Measurements from ENCODE around the gene ATRN.
"Not testable (repeated sequence)": the region's sequence is repeated elsewhere in the genome, so short reads cannot be mapped to it uniquely, and the experiment has no call there.

ATRN gene

GRCh38 chr20:3470627-3471396 is at the start of gene ATRN:
ATRN (plus strand) TSS chr20:3471018; CDS start chr20:3471108, 90 bp downstream.
- in situ Hi-C loops (cut with MboI; ENCODE audit: low sequenced_read_pairs), result no loop called here

GRCh38 chr20:3421985-3422384 is 48.8 kb upstream of the ATRN start:
- in situ Hi-C loops (cut with MboI; ENCODE audit: low sequenced_read_pairs), result no loop called here

- in situ Hi-C loops (cut with MboI; ENCODE audit: low sequenced_read_pairs), result no loop called here
Measured at GRCh38 chr20:3423126-3423525, 47.7 kb upstream of the ATRN start.

- in situ Hi-C loops (cut with MboI; ENCODE audit: low sequenced_read_pairs), result not testable (repeated sequence)
Measured at GRCh38 chr20:3426766-3427165, 44.1 kb upstream of the ATRN start.

- in situ Hi-C loops (cut with MboI; ENCODE audit: low sequenced_read_pairs), result no loop called here
Measured at GRCh38 chr20:3430376-3431069, 40.3 kb upstream of the ATRN start.

- in situ Hi-C loops (cut with MboI; ENCODE audit: low sequenced_read_pairs), result no loop called here
Measured at GRCh38 chr20:3431109-3431508, 39.7 kb upstream of the ATRN start.

- in situ Hi-C loops (cut with MboI; ENCODE audit: low sequenced_read_pairs), result no loop called here
Measured at GRCh38 chr20:3432844-3433243, 38.0 kb upstream of the ATRN start.

- in situ Hi-C loops (cut with MboI; ENCODE audit: low sequenced_read_pairs), result no loop called here
Measured at GRCh38 chr20:3433744-3434143, 37.1 kb upstream of the ATRN start.

GRCh38 chr20:3434232-3434631 is 36.6 kb upstream of the ATRN start:
- in situ Hi-C loops (cut with MboI; ENCODE audit: low sequenced_read_pairs), result no loop called here

- in situ Hi-C loops (cut with MboI; ENCODE audit: low sequenced_read_pairs), result no loop called here
Measured at GRCh38 chr20:3436864-3437574, 33.8 kb upstream of the ATRN start.

GRCh38 chr20:3446779-3447178 is 24.0 kb upstream of the ATRN start:
- in situ Hi-C loops (cut with MboI; ENCODE audit: low sequenced_read_pairs), result no loop called here

GRCh38 chr20:3447321-3447720 is 23.5 kb upstream of the ATRN start:
- in situ Hi-C loops (cut with MboI; ENCODE audit: low sequenced_read_pairs), result no loop called here

GRCh38 chr20:3449319-3449718 is 21.5 kb upstream of the ATRN start:
- in situ Hi-C loops (cut with MboI; ENCODE audit: low sequenced_read_pairs), result no loop called here

GRCh38 chr20:3452136-3452535 is 18.7 kb upstream of the ATRN start:
- in situ Hi-C loops (cut with MboI; ENCODE audit: low sequenced_read_pairs), result no loop called here

GRCh38 chr20:3452690-3453089 is 18.1 kb upstream of the ATRN start:
- in situ Hi-C loops (cut with MboI; ENCODE audit: low sequenced_read_pairs), result no loop called here

- in situ Hi-C loops (cut with MboI; ENCODE audit: low sequenced_read_pairs), result no loop called here
Measured at GRCh38 chr20:3454831-3455230, 16.0 kb upstream of the ATRN start.

- in situ Hi-C loops (cut with MboI; ENCODE audit: low sequenced_read_pairs), result no loop called here
Measured at GRCh38 chr20:3456648-3457047, 14.2 kb upstream of the ATRN start.

GRCh38 chr20:3459881-3460307 is 10.9 kb upstream of the ATRN start:
- in situ Hi-C loops (cut with MboI; ENCODE audit: low sequenced_read_pairs), result no loop called here

GRCh38 chr20:3461211-3461771 is 9.5 kb upstream of the ATRN start:
- in situ Hi-C loops (cut with MboI; ENCODE audit: low sequenced_read_pairs), result no loop called here

- in situ Hi-C loops (cut with MboI; ENCODE audit: low sequenced_read_pairs), result no loop called here
Measured at GRCh38 chr20:3461911-3462677, 8.7 kb upstream of the ATRN start.

- in situ Hi-C loops (cut with MboI; ENCODE audit: low sequenced_read_pairs), result no loop called here
Measured at GRCh38 chr20:3464166-3464565, 6.7 kb upstream of the ATRN start.

Measured in hTERT RPE-1 (cell line).